HEK293 (cell line): Measurements from ENCODE around the gene ABCG4.

Experiments
- BCL6B ChIP-seq: fragments of 450-650 bp; formaldehyde crosslinking; IDR thresholded peaks from 2 replicates; pipeline ENCODE4 v1.5.1; 2017; ENCODE audit warnings: missing biosample characterization, missing genetic modification characterization
- CTCF ChIP-seq: fragments of 450-650 bp; formaldehyde crosslinking; IDR thresholded peaks from 2 replicates; pipeline ENCODE4 v1.5.1; 2016; ENCODE audit warnings: missing biosample characterization, missing genetic modification characterization
- GLIS2 ChIP-seq: fragments of 450-650 bp; formaldehyde crosslinking; IDR thresholded peaks from 2 replicates; pipeline ENCODE4 v1.5.1; 2016; ENCODE audit warnings: missing biosample characterization, missing genetic modification characterization
- KLF10 ChIP-seq: fragments of 450-650 bp; IDR thresholded peaks from 2 replicates; pipeline ENCODE4 v1.5.1; 2018; ENCODE audit warnings: missing biosample characterization, mild to moderate bottlenecking, missing genetic modification characterization
- OSR2 ChIP-seq: fragments of 450-650 bp; formaldehyde crosslinking; IDR thresholded peaks from 2 replicates; pipeline ENCODE4 v1.5.1; 2016; ENCODE audit warnings: missing biosample characterization, missing genetic modification characterization
- PRDM1 ChIP-seq: fragments of 450-650 bp; formaldehyde crosslinking; IDR thresholded peaks from 2 replicates; pipeline ENCODE4; 2016; ENCODE audit warnings: missing biosample characterization, missing genetic modification characterization
- REPIN1 ChIP-seq: fragments of 450-650 bp; formaldehyde crosslinking; IDR thresholded peaks from 2 replicates; pipeline ENCODE4 v1.5.1; 2017; ENCODE audit warnings: missing biosample characterization, missing genetic modification characterization, low read depth
- SETDB1 ChIP-seq: IDR thresholded peaks from one replicate; pipeline ENCODE4 v1.6.1; 2017; ENCODE audit warnings: mild to moderate bottlenecking, low read length, moderate library complexity, mixed read lengths; ENCODE audit not compliant: insufficient read length
- ZBTB1 ChIP-seq: fragments of 450-650 bp; formaldehyde crosslinking; IDR thresholded peaks from 2 replicates; pipeline ENCODE4 v1.5.1; 2016; ENCODE audit warnings: missing biosample characterization, missing genetic modification characterization
- ZBTB17 ChIP-seq: fragments of 450-650 bp; formaldehyde crosslinking; IDR thresholded peaks from 2 replicates; pipeline ENCODE4 v1.5.1; 2016; ENCODE audit warnings: missing biosample characterization, missing genetic modification characterization
- ZEB2 ChIP-seq: fragments of 450-650 bp; formaldehyde crosslinking; IDR thresholded peaks from 2 replicates; pipeline ENCODE4 v1.5.1; 2016; ENCODE audit warnings: missing biosample characterization, missing genetic modification characterization
- ZNF140 ChIP-seq: fragments of 450-650 bp; formaldehyde crosslinking; IDR thresholded peaks from 2 replicates; pipeline ENCODE4 v1.5.1; 2016; ENCODE audit warnings: missing biosample characterization, missing genetic modification characterization
- ZNF146 ChIP-seq: fragments of 450-650 bp; formaldehyde crosslinking; IDR thresholded peaks from 2 replicates; pipeline ENCODE4 v1.5.1; 2016; ENCODE audit warnings: missing biosample characterization, missing genetic modification characterization
- ZNF174 ChIP-seq: fragments of 450-650 bp; formaldehyde crosslinking; IDR thresholded peaks from 2 replicates; pipeline ENCODE4 v1.5.0; 2017; ENCODE audit warnings: missing biosample characterization, mild to moderate bottlenecking, missing genetic modification characterization
- ZNF18 ChIP-seq: fragments of 450-650 bp; formaldehyde crosslinking; IDR thresholded peaks from 2 replicates; pipeline ENCODE4 v1.5.1; 2016; ENCODE audit warnings: missing biosample characterization, missing genetic modification characterization
- ZNF23 ChIP-seq: fragments of 450-650 bp; formaldehyde crosslinking; IDR thresholded peaks from 2 replicates; pipeline ENCODE4 v1.5.1; 2016; ENCODE audit warnings: missing biosample characterization, missing genetic modification characterization, borderline replicate concordance
- ZNF292 ChIP-seq: fragments of 450-650 bp; formaldehyde crosslinking; IDR thresholded peaks from 2 replicates; pipeline ENCODE4 v1.5.1; 2016; ENCODE audit warnings: low read depth, missing biosample characterization, missing genetic modification characterization, borderline replicate concordance
- ZNF362 ChIP-seq: fragments of 450-650 bp; formaldehyde crosslinking; IDR thresholded peaks from 2 replicates; pipeline ENCODE4 v1.5.1; 2016; ENCODE audit warnings: missing biosample characterization, missing genetic modification characterization
- ZNF398 ChIP-seq: fragments of 450-650 bp; formaldehyde crosslinking; IDR thresholded peaks from 2 replicates; pipeline ENCODE4 v1.5.1; 2017; ENCODE audit warnings: missing biosample characterization, missing genetic modification characterization
- ZNF416 ChIP-seq: fragments of 450-650 bp; formaldehyde crosslinking; IDR thresholded peaks from 2 replicates; pipeline ENCODE4 v1.5.1; 2016; ENCODE audit warnings: missing biosample characterization, missing genetic modification characterization
- ZNF488 ChIP-seq: fragments of 450-650 bp; formaldehyde crosslinking; IDR thresholded peaks from 2 replicates; pipeline ENCODE4 v1.5.1; 2016; ENCODE audit warnings: missing biosample characterization, missing genetic modification characterization
- ZNF624 ChIP-seq: fragments of 450-650 bp; formaldehyde crosslinking; IDR thresholded peaks from 2 replicates; pipeline ENCODE4 v1.5.1; 2017; ENCODE audit warnings: missing biosample characterization, missing genetic modification characterization
- ZNF626 ChIP-seq: fragments of 450-650 bp; sonication (Bioruptor Pico); formaldehyde crosslinking; IDR thresholded peaks from 2 replicates; pipeline ENCODE4 v1.5.1; 2018; ENCODE audit warnings: missing biosample characterization, missing genetic modification characterization, inconsistent platforms
- ZNF639 ChIP-seq: fragments of 450-650 bp; formaldehyde crosslinking; IDR thresholded peaks from 2 replicates; pipeline ENCODE4 v1.5.1; 2016; ENCODE audit warnings: missing biosample characterization, missing genetic modification characterization
- ZNF830 ChIP-seq: fragments of 450-650 bp; IDR thresholded peaks from 2 replicates; pipeline ENCODE4 v1.5.0; 2018; ENCODE audit warnings: missing biosample characterization, missing genetic modification characterization, low read depth, mild to moderate bottlenecking, moderate library complexity
- ZSCAN16 ChIP-seq: fragments of 450-650 bp; formaldehyde crosslinking; IDR thresholded peaks from 2 replicates; pipeline ENCODE4 v1.5.1; 2016; ENCODE audit warnings: missing biosample characterization, missing genetic modification characterization
- ZSCAN18 ChIP-seq: fragments of 450-650 bp; formaldehyde crosslinking; IDR thresholded peaks from 2 replicates; pipeline ENCODE4 v1.5.1; 2016; ENCODE audit warnings: missing biosample characterization, missing genetic modification characterization

Gene ABCG4

GRCh38 chr11:119149018-119149785 lies at the start of gene ABCG4 (continued):
- no peak for TF ChIP-seq ZSCAN18 (tag by site-specific recombination)
- TF ChIP-seq ZNF488 (tag by site-specific recombination): no peak
- TF ChIP-seq ZNF23 (tag by site-specific recombination): no peak
- TF ChIP-seq ZNF140 (tag by site-specific recombination): no peak
- TF ChIP-seq ZNF292: no peak
- no peak for TF ChIP-seq CTCF (tag by site-specific recombination)
- no peak for TF ChIP-seq ZBTB1
- no peak for TF ChIP-seq ZNF18 (tag by site-specific recombination)
- TF ChIP-seq ZNF830: no peak
- TF ChIP-seq PRDM1: no peak
- TF ChIP-seq ZNF624: no peak
- no peak for TF ChIP-seq ZNF626 (tag by site-specific recombination)
- TF ChIP-seq ZNF398 (tag by site-specific recombination): peak; percentile 52
- TF ChIP-seq BCL6B: no peak
- no peak for TF ChIP-seq ZNF174 (tag by site-specific recombination)
- TF ChIP-seq ZNF146: no peak
- no peak for TF ChIP-seq ZBTB17 (tag by site-specific recombination)
- TF ChIP-seq ZNF416 (tag by site-specific recombination): no peak
- TF ChIP-seq ZSCAN16 (tag by site-specific recombination): no peak
- peak; percentile 55; the same call in 1 of the 2 replicates for TF ChIP-seq GLIS2 (tag by site-specific recombination)
- no peak for TF ChIP-seq ZEB2 (tag by site-specific recombination)
- no peak for TF ChIP-seq OSR2 (tag by site-specific recombination)
- TF ChIP-seq REPIN1 (tag by site-specific recombination): no peak
- TF ChIP-seq ZNF362: no peak
- TF ChIP-seq SETDB1: no peak
- TF ChIP-seq KLF10: no peak
- no peak for TF ChIP-seq ZNF639 (tag by site-specific recombination)
